GM21390 (cell line): ENCODE results near the gene TNFAIP8L3.
"Not testable (repeated sequence)": the region's sequence is repeated elsewhere in the genome, so short reads cannot be mapped to it uniquely, and the experiment has no call there.

Source experiments
- ATAC-seq: cut with Tn5 transposase; IDR thresholded peaks from one replicate; pipeline ENCODE4 v1.9.1; 2021; ENCODE audit not compliant: unreplicated experiment

TNFAIP8L3 gene

DNA sequence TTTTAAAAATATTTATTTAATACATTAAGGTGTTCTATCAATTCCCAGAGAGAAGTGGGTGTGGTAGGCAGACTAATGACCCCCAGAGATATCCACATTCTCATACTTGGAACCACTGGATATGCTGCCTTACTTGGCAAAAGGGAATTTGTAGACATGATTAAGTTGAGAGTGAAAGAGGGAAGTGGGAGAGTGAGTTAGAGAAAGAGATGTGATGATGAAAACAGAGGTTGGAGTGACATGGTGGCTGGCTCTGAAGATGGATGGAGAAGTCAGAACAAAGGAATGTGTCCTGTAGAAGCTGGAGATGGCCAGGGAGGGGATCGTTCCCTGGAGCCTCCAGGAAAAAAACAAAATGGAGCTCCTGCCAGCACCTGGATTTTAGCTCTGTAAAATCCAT is 32.0 kb downstream of the TNFAIP8L3 start:
- ATAC-seq, result no peak

DNA sequence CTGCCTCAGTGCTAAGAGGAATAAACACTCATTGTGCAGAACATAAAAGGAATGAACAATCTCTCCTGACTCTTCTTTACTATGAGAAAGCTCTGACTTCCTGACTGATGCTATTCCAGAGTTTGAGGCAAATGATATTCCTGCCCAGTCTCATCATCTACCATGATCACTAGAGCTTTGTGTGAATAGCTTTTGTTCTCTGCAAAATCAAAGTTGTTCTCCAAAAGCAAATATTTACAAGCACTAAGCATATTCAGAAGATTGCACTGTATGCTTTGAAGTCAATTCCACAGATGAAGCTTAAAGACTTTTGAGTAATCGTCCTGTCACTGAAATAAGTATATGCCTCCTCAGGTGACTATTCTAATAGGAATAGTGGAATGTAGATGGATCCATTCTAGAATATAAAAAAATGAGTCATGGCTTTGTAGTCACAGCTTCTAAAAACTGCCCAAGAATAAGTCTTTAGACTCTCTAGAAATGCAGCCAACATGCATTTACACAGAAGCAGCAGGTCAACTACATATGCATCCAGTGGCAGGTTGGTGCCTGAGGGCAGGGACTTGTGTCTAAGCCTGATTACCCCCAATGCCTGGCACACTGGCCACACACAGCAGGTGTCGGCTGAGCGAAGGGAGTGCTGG is 34.6 kb downstream of the TNFAIP8L3 start:
- ATAC-seq, result no peak

GRCh38 chr15:51054535-51054934 is 40.2 kb downstream of the TNFAIP8L3 start:
- ATAC-seq, result no peak

DNA sequence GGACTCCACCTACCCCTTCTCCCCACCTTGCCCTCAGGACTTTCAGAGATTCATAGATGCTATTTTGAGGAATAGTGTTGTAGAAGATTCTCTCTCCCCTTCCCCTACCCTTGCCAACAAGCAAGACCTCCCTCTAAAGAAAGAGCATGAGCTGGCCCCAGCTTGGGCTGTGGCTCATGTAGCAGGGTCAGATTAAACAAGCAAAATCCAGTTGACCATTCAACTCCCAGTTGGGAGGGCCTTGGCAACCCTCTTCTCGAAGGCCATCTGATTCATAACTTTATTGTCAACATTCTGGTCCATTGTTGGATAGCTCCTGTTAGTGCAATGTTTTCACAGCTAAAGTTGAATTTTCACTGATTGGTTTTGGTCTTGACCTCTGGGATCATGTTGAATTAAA is 41.1 kb downstream of the TNFAIP8L3 start:
- ATAC-seq, result no peak

GRCh38 chr15:51051776-51052175 is 42.9 kb downstream of the TNFAIP8L3 start:
- no peak for ATAC-seq

GRCh38 chr15:51049081-51049480 is 45.6 kb downstream of the TNFAIP8L3 start:
- no peak for ATAC-seq

DNA sequence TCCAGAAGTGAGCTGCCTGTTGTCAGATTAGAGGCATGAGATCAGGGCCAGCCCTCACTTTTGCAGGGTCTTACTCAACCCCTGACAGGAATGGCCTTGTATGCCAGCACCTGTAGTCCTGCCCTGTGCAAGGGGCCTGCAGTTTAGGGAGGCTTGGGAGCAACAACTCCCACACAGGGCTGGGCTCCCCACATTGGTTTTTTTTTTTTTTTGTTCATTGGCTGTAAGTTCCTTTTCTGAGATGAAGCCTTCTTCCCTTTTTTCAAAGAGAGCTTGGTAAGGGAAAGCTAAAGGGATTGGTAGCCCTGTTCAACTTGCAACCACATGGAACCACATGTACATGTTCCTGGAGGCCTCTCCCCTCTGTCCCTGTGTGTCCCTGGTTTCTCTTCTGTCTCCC is 46.4 kb downstream of the TNFAIP8L3 start:
- ATAC-seq, result no peak

- ATAC-seq, result no peak
These were observed 47.8 kb downstream of the TNFAIP8L3 start for GRCh38 chr15:51046799-51047449.

- ATAC-seq, result no peak
These were observed 48.7 kb downstream of the TNFAIP8L3 start for GRCh38 chr15:51046016-51046415.

DNA sequence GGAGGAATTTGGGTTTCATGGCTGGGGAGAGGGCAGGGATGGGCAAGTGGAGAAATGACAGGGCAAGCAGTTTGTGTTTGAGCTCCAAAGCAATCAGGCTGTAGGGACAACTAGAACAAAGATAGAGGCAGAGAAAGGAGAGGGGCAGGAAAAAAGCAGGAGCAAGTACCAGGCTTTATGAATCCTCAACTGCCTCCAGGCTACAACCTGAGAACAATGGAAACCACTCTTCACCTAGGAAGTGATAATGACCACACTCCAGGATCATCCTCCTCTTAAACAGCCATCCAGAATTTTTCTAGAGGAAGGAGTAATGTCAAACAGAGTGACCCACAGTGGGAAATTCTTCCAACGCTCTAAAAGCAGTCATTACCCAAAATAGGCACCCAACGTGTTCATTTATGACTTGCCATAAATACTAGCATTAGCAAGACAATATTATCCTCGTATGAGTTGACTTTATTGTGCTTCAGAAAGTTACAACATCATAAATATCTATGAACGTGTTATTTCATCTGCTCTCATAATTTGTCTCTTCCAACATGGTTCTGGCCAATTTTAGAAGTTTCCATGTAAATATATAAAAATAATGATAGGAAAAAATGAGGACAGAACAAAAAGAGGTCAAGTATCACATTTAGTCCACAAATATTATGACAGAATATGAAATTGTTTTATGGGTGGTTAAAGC is 50.5 kb downstream of the TNFAIP8L3 start:
- ATAC-seq, result no peak

DNA sequence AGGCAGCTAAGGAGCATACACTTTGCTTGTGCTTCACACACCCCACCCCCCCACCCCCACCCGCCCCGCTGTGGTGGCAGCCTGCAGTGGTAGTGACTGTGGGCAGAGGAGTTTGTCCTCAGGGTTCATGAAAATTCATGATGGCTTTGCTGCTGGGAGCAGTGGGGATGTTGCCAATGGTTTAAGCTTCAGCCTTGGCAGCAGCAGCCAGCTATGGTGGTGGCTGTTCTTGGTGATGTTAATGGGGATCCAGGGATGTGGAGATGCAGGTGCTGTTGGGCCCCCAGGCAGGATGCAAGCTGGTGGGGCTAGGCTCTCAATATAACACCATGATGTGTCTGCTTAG is 55.8 kb downstream of the TNFAIP8L3 start:
- ATAC-seq, result no peak

DNA sequence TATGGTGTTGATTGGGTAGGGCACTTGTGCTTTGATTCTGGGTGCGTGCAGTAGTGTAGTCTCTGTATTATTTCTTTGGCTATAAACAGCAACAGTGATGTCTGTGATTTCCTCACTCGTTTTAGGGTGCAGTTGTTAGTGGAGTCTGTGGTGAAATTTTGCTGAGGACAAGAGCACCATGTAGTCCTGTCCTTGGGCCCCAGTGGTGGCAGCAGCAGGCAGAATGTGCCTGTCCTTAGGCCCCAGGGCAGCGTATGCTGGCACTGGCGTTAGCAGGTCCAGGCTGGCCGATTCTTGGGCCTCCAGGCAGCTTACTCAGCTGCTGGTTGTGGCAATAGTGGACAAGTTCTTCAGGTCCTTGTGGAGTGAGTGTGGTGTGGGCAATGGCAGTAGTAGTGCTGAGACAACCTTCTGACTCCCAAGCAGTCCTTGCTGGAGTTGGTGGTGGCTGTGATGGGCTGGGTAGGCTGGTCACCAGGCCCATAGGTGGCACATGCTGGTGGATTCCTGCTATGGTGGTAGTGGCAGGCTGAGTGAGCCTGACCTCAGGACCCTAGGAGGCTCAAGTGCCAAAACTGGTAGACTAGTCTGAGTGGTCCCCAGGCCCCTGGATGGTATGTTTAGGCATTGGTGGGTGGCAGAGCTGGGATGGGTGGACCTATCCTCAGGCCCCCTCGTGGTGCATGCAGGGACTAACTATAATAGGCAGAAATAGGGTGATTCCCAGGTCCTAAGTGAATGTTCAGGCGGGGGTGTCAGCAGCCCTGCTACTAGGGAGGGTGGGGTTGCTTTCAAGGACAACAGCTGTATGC is 56.3 kb downstream of the TNFAIP8L3 start:
- no peak for ATAC-seq

- ATAC-seq, result not testable (repeated sequence)
These were observed 57.2 kb downstream of the TNFAIP8L3 start for GRCh38 chr15:51037474-51037873.

- ATAC-seq, result no peak
These were observed 63.9 kb downstream of the TNFAIP8L3 start for GRCh38 chr15:51030649-51031316.

GRCh38 chr15:51025454-51025846 is 69.3 kb downstream of the TNFAIP8L3 start:
- ATAC-seq, result no peak

GRCh38 chr15:51024735-51025453 is 69.8 kb downstream of the TNFAIP8L3 start:
- ATAC-seq, result no peak

DNA sequence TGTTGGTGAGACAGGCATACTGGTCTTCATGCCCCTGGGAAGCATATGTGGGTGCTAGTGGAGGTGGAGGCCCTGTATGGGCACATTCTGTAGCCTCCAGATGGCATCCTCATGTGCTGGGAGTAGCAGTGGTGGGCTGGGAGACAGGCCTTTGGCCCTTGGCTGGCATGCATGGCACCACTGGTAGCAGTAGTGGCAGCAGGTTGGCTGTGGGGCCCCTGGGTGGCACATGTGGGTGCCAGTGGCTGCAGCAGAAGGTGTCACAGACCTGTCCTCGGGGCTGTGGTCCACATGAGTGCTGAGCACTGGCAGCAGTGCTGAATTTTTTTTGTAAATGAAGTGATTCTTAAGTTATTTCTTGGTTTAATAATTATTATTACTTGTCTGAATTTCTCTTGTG is 71.2 kb downstream of the TNFAIP8L3 start:
- no peak for ATAC-seq

- ATAC-seq, result no peak
These were observed 72.5 kb downstream of the TNFAIP8L3 start for GRCh38 chr15:51022206-51022605.

GRCh38 chr15:51016615-51017014 is 78.1 kb downstream of the TNFAIP8L3 start:
- no peak for ATAC-seq

- no peak for ATAC-seq
These were observed 83.5 kb downstream of the TNFAIP8L3 start for GRCh38 chr15:51011212-51011611.
